ENCODE measurements around the gene CSMD2.

CSMD2 gene

GRCh38 chr1:33820804-33821203 lies 344.2 kb downstream of the CSMD2 start:
- no peak for DNase-seq (ENCODE audit: low read depth, low spot score)

GRCh38 chr1:33819913-33820311 lies 345.1 kb downstream of the CSMD2 start:
- DNase-seq (ENCODE audit: low read depth, low spot score) = no peak

GRCh38 chr1:33819290-33819912 lies 345.6 kb downstream of the CSMD2 start:
- no peak for DNase-seq (ENCODE audit: low read depth, low spot score)

GRCh38 chr1:33818071-33818470 lies 347.0 kb downstream of the CSMD2 start:
- no peak for DNase-seq (ENCODE audit: low read depth, low spot score)

GRCh38 chr1:33815061-33815460 lies 350.0 kb downstream of the CSMD2 start:
- no peak for DNase-seq (ENCODE audit: low read depth, low spot score)

GRCh38 chr1:33814166-33814565 lies 350.9 kb downstream of the CSMD2 start:
- DNase-seq (ENCODE audit: low read depth, low spot score) = no peak

- DNase-seq (ENCODE audit: low read depth, low spot score) = no peak
Observed at GRCh38 chr1:33810571-33810970, 354.5 kb downstream of the CSMD2 start.

- DNase-seq (ENCODE audit: low read depth, low spot score) = no peak
Observed at GRCh38 chr1:33805988-33806387, 359.0 kb downstream of the CSMD2 start.

GRCh38 chr1:33802268-33802667 lies 362.8 kb downstream of the CSMD2 start:
- DNase-seq (ENCODE audit: low read depth, low spot score) = no peak

GRCh38 chr1:33797849-33798248 lies 367.2 kb downstream of the CSMD2 start:
- no peak for DNase-seq (ENCODE audit: low read depth, low spot score)

- no peak for DNase-seq (ENCODE audit: low read depth, low spot score)
Observed at GRCh38 chr1:33792651-33793050, 372.4 kb downstream of the CSMD2 start.

- no peak for DNase-seq (ENCODE audit: low read depth, low spot score)
Observed at GRCh38 chr1:33792216-33792615, 372.8 kb downstream of the CSMD2 start.

GRCh38 chr1:33791251-33791650 lies 373.8 kb downstream of the CSMD2 start:
- DNase-seq (ENCODE audit: low read depth, low spot score) = no peak

GRCh38 chr1:33790577-33790976 lies 374.5 kb downstream of the CSMD2 start:
- no peak for DNase-seq (ENCODE audit: low read depth, low spot score)

- DNase-seq (ENCODE audit: low read depth, low spot score) = no peak
Observed at GRCh38 chr1:33784876-33785275, 380.2 kb downstream of the CSMD2 start.

- no peak for DNase-seq (ENCODE audit: low read depth, low spot score)
Observed at GRCh38 chr1:33782776-33783175, 382.3 kb downstream of the CSMD2 start.

GRCh38 chr1:33781652-33782051 lies 383.4 kb downstream of the CSMD2 start:
- DNase-seq (ENCODE audit: low read depth, low spot score) = no peak

GRCh38 chr1:33777337-33777736 lies 387.7 kb downstream of the CSMD2 start:
- DNase-seq (ENCODE audit: low read depth, low spot score) = no peak

- no peak for DNase-seq (ENCODE audit: low read depth, low spot score)
Observed at GRCh38 chr1:33768821-33769220, 396.2 kb downstream of the CSMD2 start.

GRCh38 chr1:33768106-33768505 lies 396.9 kb downstream of the CSMD2 start:
- no peak for DNase-seq (ENCODE audit: low read depth, low spot score)

- DNase-seq (ENCODE audit: low read depth, low spot score) = no peak
Observed at GRCh38 chr1:33764149-33764548, 400.9 kb downstream of the CSMD2 start.

- DNase-seq (ENCODE audit: low read depth, low spot score) = no peak
Observed at GRCh38 chr1:33763406-33763805, 401.6 kb downstream of the CSMD2 start.

GRCh38 chr1:33762962-33763361 lies 402.1 kb downstream of the CSMD2 start:
- no peak for DNase-seq (ENCODE audit: low read depth, low spot score)
